NT2/D1 (cell line): Measurements from ENCODE around the gene MARK3.

Experiments
- DNase-seq: peaks from one replicate; pipeline ENCODE4 v3.0.0-alpha.2; 2011; ENCODE audit warnings: low read depth, low spot score
- H3K27me3 ChIP-seq: 2 replicates; pipeline ENCODE4 v1.6.0; 2011; ENCODE audit warnings: mild to moderate bottlenecking; ENCODE audit not compliant: insufficient read length, insufficient read depth
- H3K36me3 ChIP-seq: 2 replicates; pipeline ENCODE4 v1.6.1; 2011; ENCODE audit warnings: mild to moderate bottlenecking, low read length, mixed read lengths; ENCODE audit not compliant: insufficient read depth, insufficient read length
- H3K4me1 ChIP-seq: 2 replicates; pipeline ENCODE4 v1.5.1; 2011; ENCODE audit not compliant: insufficient read depth, insufficient read length
- H3K4me3 ChIP-seq: 2 replicates; pipeline ENCODE4 v1.5.1; 2011; ENCODE audit warnings: low read depth; ENCODE audit not compliant: insufficient read length
- H3K9ac ChIP-seq: 2 replicates; pipeline ENCODE4 v1.6.0; 2011; ENCODE audit warnings: low read depth; ENCODE audit not compliant: insufficient read length
- H3K9me3 ChIP-seq: 2 replicates; pipeline ENCODE4 v1.5.1; 2011; ENCODE audit warnings: mild to moderate bottlenecking, low read length; ENCODE audit not compliant: insufficient read depth
- SUZ12 ChIP-seq: IDR thresholded peaks from 2 replicates; pipeline ENCODE4 v1.6.1; 2011; ENCODE audit not compliant: insufficient read length, insufficient read depth; ENCODE audit errors: extremely low read depth
- YY1 ChIP-seq: IDR thresholded peaks from 2 replicates; pipeline ENCODE4 v1.6.1; 2011; ENCODE audit not compliant: insufficient read length, insufficient read depth
- ZNF274 ChIP-seq: IDR thresholded peaks from 2 replicates; pipeline ENCODE4 v1.6.1; 2011; ENCODE audit warnings: mild to moderate bottlenecking, low read depth, low read length

Gene MARK3

GRCh38 chr14:103526247-103526913 lies 141.2 kb downstream of the MARK3 start:
- DNase-seq, result no peak
- Histone ChIP-seq H3K9ac (peak overlapping the region; percentile 32), H3K4me3 (no peak overlapping the region), H3K4me1 (peaks cover 18% of the 10 kb centered on the region), H3K36me3 (peaks cover 16% of the 10 kb centered on the region), H3K9me3 (no peaks in the 10 kb centered on the region), H3K27me3 (peaks cover 17% of the 10 kb centered on the region)
- TF ChIP-seq YY1 (no peak), ZNF274 (no peak), SUZ12 (no peak)

- Histone ChIP-seq H3K4me3 (no peak overlapping the region), H3K9me3 (no peaks in the 10 kb centered on the region), H3K36me3 (peaks cover 20% of the 10 kb centered on the region), H3K9ac (no peak overlapping the region), H3K4me1 (peaks cover 18% of the 10 kb centered on the region), H3K27me3 (peaks cover 17% of the 10 kb centered on the region)
- DNase-seq, result no peak
- TF ChIP-seq ZNF274, result no peak
- TF ChIP-seq YY1, result no peak
- TF ChIP-seq SUZ12, result no peak
Measured at GRCh38 chr14:103526914-103527248, 141.7 kb downstream of the MARK3 start.

GRCh38 chr14:103527408-103528145 lies 142.4 kb downstream of the MARK3 start:
- TF ChIP-seq SUZ12 (no peak), ZNF274 (no peak), YY1 (no peak)
- Histone ChIP-seq H3K9ac (peak overlapping the region; percentile 76), H3K36me3 (peaks cover 27% of the 10 kb centered on the region), H3K27me3 (peaks cover 17% of the 10 kb centered on the region), H3K9me3 (no peaks in the 10 kb centered on the region), H3K4me3 (no peak overlapping the region), H3K4me1 (peaks cover 18% of the 10 kb centered on the region)
- DNase-seq, result no peak

- H3K4me1 ChIP-seq, result peaks cover 18% of the 10 kb centered on the region
- H3K4me3 ChIP-seq, result peak overlapping the region; percentile 51
- DNase-seq, result no peak
- peaks cover 32% of the 10 kb centered on the region for H3K36me3 ChIP-seq
- H3K27me3 ChIP-seq, result peaks cover 16% of the 10 kb centered on the region
- no peaks in the 10 kb centered on the region for H3K9me3 ChIP-seq
- peak overlapping the region; percentile 76 for H3K9ac ChIP-seq
- TF ChIP-seq YY1 (no peak), SUZ12 (no peak), ZNF274 (no peak)
Measured at GRCh38 chr14:103528146-103528586, 143.0 kb downstream of the MARK3 start.

GRCh38 chr14:103528587-103529382 lies 143.6 kb downstream of the MARK3 start, which contains the start of gene TRMT61A:
Gene TRMT61A (plus strand): TSS chr14:103529196. CDS start chr14:103529979, 783 bp downstream.
- Histone ChIP-seq H3K9me3 (no peaks in the 10 kb centered on the region), H3K4me3 (peak within 1 kb of the TSS; percentile 93), H3K9ac (peak within 1 kb of the TSS; percentile 91), H3K27me3 (peaks cover 10% of the 10 kb centered on the region), H3K4me1 (peaks cover 16% of the 10 kb centered on the region), H3K36me3 (peaks cover 37% of the 10 kb centered on the region)
- TF ChIP-seq SUZ12, result no peak
- DNase-seq, result peak; percentile 44

GRCh38 chr14:103529383-103530365 lies 144.5 kb downstream of the MARK3 start:
- peaks cover 44% of the 10 kb centered on the region for H3K36me3 ChIP-seq
- TF ChIP-seq ZNF274 (no peak), YY1 (no peak), SUZ12 (no peak)
- peak overlapping the region; percentile 93 for H3K4me3 ChIP-seq
- H3K4me1 ChIP-seq, result peaks cover 16% of the 10 kb centered on the region
- H3K27me3 ChIP-seq, result peaks cover under 1% of the 10 kb centered on the region
- peak overlapping the region; percentile 91 for H3K9ac ChIP-seq
- DNase-seq, result no peak
- no peaks in the 10 kb centered on the region for H3K9me3 ChIP-seq
